Left lobe of liver (tissue), 2 donors: ENCODE measurements around the gene ANKRD11. TPM values are rescaled to one million over a fixed set of nuclear protein-coding genes. Genes with fewer than 3 reads are reported as not detected.

Experiments used
- ATAC-seq: fragments of 200-7000 bp; cut with Tn5 transposase; one replicate; pipeline ENCODE4 v1.9.1; 2020; ENCODE audit warnings: mild to moderate bottlenecking, moderate library complexity
- DNase-seq: peaks from one replicate; pipeline ENCODE4 v3.0.0-alpha.2; 2020; ENCODE audit warnings: low spot score
- total RNA-seq: library from RNA; stranded (reverse); gene quantifications from one replicate; pipeline ENCODE4 v1.2.1, GENCODE V29; 2021
- donor health status: DM: no; HTN: no; CAD: no; lungs with moderate emphysema.
- donor health status: DM: no; HTN: yes; CAD: no.

The ANKRD11 gene
- total RNA-seq, 1 donor from 2014 or later: 50.7 TPM

GRCh38 chr16:89410794-89411309 lies 79.5 kb downstream of the ANKRD11 start:
- DNase-seq: peak; percentile 91
- peak; percentile 81 for ATAC-seq

- DNase-seq: no peak
- ATAC-seq: no peak
Measured at GRCh38 chr16:89410322-89410721, 80.0 kb downstream of the ANKRD11 start.

- DNase-seq: no peak
- no peak for ATAC-seq
Measured at GRCh38 chr16:89409161-89409711, 81.1 kb downstream of the ANKRD11 start.

GRCh38 chr16:89408315-89408714 lies 82.0 kb downstream of the ANKRD11 start:
- peak; percentile 82 for DNase-seq
- ATAC-seq: peak; percentile 75

- DNase-seq: no peak
- ATAC-seq: no peak
Measured at GRCh38 chr16:89407925-89408300, 82.4 kb downstream of the ANKRD11 start.

GRCh38 chr16:89407282-89407924 lies 83.0 kb downstream of the ANKRD11 start:
- DNase-seq (no peak), ATAC-seq (no peak)

GRCh38 chr16:89406277-89406888 lies 84.0 kb downstream of the ANKRD11 start:
- ATAC-seq: no peak
- DNase-seq: no peak

- ATAC-seq: no peak
- DNase-seq: no peak
Measured at GRCh38 chr16:89404561-89404960, 85.8 kb downstream of the ANKRD11 start.

- ATAC-seq: no peak
- DNase-seq: no peak
Measured at GRCh38 chr16:89402962-89403361, 87.4 kb downstream of the ANKRD11 start.

GRCh38 chr16:89401641-89402445 lies 88.5 kb downstream of the ANKRD11 start:
- ATAC-seq: no peak
- DNase-seq: no peak

- DNase-seq (no peak), ATAC-seq (no peak)
Measured at GRCh38 chr16:89401205-89401604, 89.2 kb downstream of the ANKRD11 start.

- DNase-seq: no peak
- no peak for ATAC-seq
Measured at GRCh38 chr16:89400740-89401139, 89.6 kb downstream of the ANKRD11 start.

- no peak for ATAC-seq
- DNase-seq: no peak
Measured at GRCh38 chr16:89398924-89399323, 91.4 kb downstream of the ANKRD11 start.

GRCh38 chr16:89397331-89397861 lies 93.0 kb downstream of the ANKRD11 start:
- ATAC-seq (peak; percentile 35), DNase-seq (no peak)

- no peak for DNase-seq
- ATAC-seq: no peak
Measured at GRCh38 chr16:89396156-89396555, 94.2 kb downstream of the ANKRD11 start.

- ATAC-seq (peak; percentile 68), DNase-seq (peak; percentile 97)
Measured at GRCh38 chr16:89395150-89396142, 94.9 kb downstream of the ANKRD11 start.

- DNase-seq: peak; percentile 95
- peak; percentile 88 for ATAC-seq
Measured at GRCh38 chr16:89393738-89394406, 96.5 kb downstream of the ANKRD11 start.

- DNase-seq (no peak), ATAC-seq (no peak)
Measured at GRCh38 chr16:89392881-89393737, 97.3 kb downstream of the ANKRD11 start.
